HG02943 (cell line): ENCODE results near the gene ZBTB43.

ENCODE experiments used
- ATAC-seq: cut with Tn5 transposase; IDR thresholded peaks from one replicate; pipeline ENCODE4 v1.9.1; 2021; ENCODE audit warnings: mild to moderate bottlenecking, low read depth, moderate library complexity; ENCODE audit not compliant: unreplicated experiment

The ZBTB43 gene

GRCh38 chr9:126853667-126854066 lies 48.8 kb downstream of the ZBTB43 start:
- ATAC-seq, result no peak

- ATAC-seq, result no peak
Observed at GRCh38 chr9:126854734-126855133, 49.9 kb downstream of the ZBTB43 start.

GRCh38 chr9:126856326-126856877 lies 51.6 kb downstream of the ZBTB43 start:
- no peak for ATAC-seq

GRCh38 chr9:126857261-126857960 lies 52.6 kb downstream of the ZBTB43 start:
- no peak for ATAC-seq

- no peak for ATAC-seq
Observed at GRCh38 chr9:126859111-126859510, 54.3 kb downstream of the ZBTB43 start.

- peak; percentile 55 for ATAC-seq
Observed at GRCh38 chr9:126860077-126860756, 55.4 kb downstream of the ZBTB43 start, which contains the start of gene ZBTB34. TSS of gene ZBTB34 (plus strand) at chr9:126860639. CDS start at chr9:126879400, 18,761 bp downstream.

- peak; percentile 45 for ATAC-seq
Observed at GRCh38 chr9:126860757-126861466, 56.1 kb downstream of the ZBTB43 start.

- no peak for ATAC-seq
Observed at GRCh38 chr9:126861707-126862103, 56.9 kb downstream of the ZBTB43 start.

- no peak for ATAC-seq
Observed at GRCh38 chr9:126862104-126862761, 57.4 kb downstream of the ZBTB43 start.

GRCh38 chr9:126864771-126865170 lies 59.9 kb downstream of the ZBTB43 start:
- ATAC-seq, result no peak

GRCh38 chr9:126869368-126869767 lies 64.5 kb downstream of the ZBTB43 start:
- no peak for ATAC-seq

GRCh38 chr9:126872516-126872915 lies 67.7 kb downstream of the ZBTB43 start:
- ATAC-seq, result no peak

- no peak for ATAC-seq
Observed at GRCh38 chr9:126874546-126875314, 69.9 kb downstream of the ZBTB43 start.

GRCh38 chr9:126875756-126876510 lies 71.1 kb downstream of the ZBTB43 start:
- ATAC-seq, result no peak

- ATAC-seq, result no peak
Observed at GRCh38 chr9:126876531-126876930, 71.7 kb downstream of the ZBTB43 start.

GRCh38 chr9:126877418-126877817 lies 72.6 kb downstream of the ZBTB43 start:
- no peak for ATAC-seq

- ATAC-seq, result no peak
Observed at GRCh38 chr9:126879288-126879687, 74.4 kb downstream of the ZBTB43 start.

- no peak for ATAC-seq
Observed at GRCh38 chr9:126880226-126880946, 75.5 kb downstream of the ZBTB43 start.
